Retinal pigment epithelial cell (primary cell): ENCODE measurements around the gene ARGLU1.

Source experiments
- DNase-seq: peaks from one replicate; pipeline ENCODE4 v3.0.0-alpha.2; 2010; ENCODE audit warnings: low read depth
- H3K4me3 ChIP-seq: 2 replicates; pipeline ENCODE4 v1.5.1; 2011; ENCODE audit warnings: mild to moderate bottlenecking, low read length, control low read depth, moderate library complexity
- CTCF ChIP-seq: conservative IDR thresholded peaks from 2 replicates; pipeline ENCODE4 v1.5.1; 2011; ENCODE audit warnings: low read depth, low read length, control low read depth, inconsistent platforms

ARGLU1 gene

GRCh38 chr13:106499896-106500295 is 68.0 kb downstream of the ARGLU1 start:
- no peak for TF ChIP-seq CTCF
- H3K4me3 ChIP-seq: no peak overlapping the region
- no peak for DNase-seq

GRCh38 chr13:106499113-106499512 is 68.8 kb downstream of the ARGLU1 start:
- no peak for DNase-seq
- no peak overlapping the region for H3K4me3 ChIP-seq
- TF ChIP-seq CTCF: no peak

- DNase-seq: no peak
- H3K4me3 ChIP-seq: no peak overlapping the region
- TF ChIP-seq CTCF: no peak
Observed at GRCh38 chr13:106498571-106498970, 69.4 kb downstream of the ARGLU1 start.

GRCh38 chr13:106498158-106498557 is 69.8 kb downstream of the ARGLU1 start:
- H3K4me3 ChIP-seq: no peak overlapping the region
- no peak for DNase-seq
- no peak for TF ChIP-seq CTCF

- no peak for TF ChIP-seq CTCF
- no peak for DNase-seq
- H3K4me3 ChIP-seq: no peak overlapping the region
Observed at GRCh38 chr13:106497079-106497478, 70.9 kb downstream of the ARGLU1 start.

- TF ChIP-seq CTCF: no peak
- H3K4me3 ChIP-seq: no peak overlapping the region
Observed at GRCh38 chr13:106496072-106496997, 71.6 kb downstream of the ARGLU1 start.

GRCh38 chr13:106494936-106495335 is 73.0 kb downstream of the ARGLU1 start:
- H3K4me3 ChIP-seq: no peak overlapping the region
- DNase-seq: no peak
- TF ChIP-seq CTCF: no peak

More at GRCh38 chr13:106496072-106496997, 71.6 kb downstream of the ARGLU1 start:
- DNase-seq: no peak
